GM18517 (cell line): ENCODE data around the gene POU2F3.
"Not testable (repeated sequence)": the region's sequence is repeated elsewhere in the genome, so short reads cannot be mapped to it uniquely, and the experiment has no call there.

Source experiments
- ATAC-seq: cut with Tn5 transposase; IDR thresholded peaks from one replicate; pipeline ENCODE4 v1.9.1; 2021; ENCODE audit warnings: mild to moderate bottlenecking, moderate library complexity; ENCODE audit not compliant: unreplicated experiment

POU2F3 gene

DNA sequence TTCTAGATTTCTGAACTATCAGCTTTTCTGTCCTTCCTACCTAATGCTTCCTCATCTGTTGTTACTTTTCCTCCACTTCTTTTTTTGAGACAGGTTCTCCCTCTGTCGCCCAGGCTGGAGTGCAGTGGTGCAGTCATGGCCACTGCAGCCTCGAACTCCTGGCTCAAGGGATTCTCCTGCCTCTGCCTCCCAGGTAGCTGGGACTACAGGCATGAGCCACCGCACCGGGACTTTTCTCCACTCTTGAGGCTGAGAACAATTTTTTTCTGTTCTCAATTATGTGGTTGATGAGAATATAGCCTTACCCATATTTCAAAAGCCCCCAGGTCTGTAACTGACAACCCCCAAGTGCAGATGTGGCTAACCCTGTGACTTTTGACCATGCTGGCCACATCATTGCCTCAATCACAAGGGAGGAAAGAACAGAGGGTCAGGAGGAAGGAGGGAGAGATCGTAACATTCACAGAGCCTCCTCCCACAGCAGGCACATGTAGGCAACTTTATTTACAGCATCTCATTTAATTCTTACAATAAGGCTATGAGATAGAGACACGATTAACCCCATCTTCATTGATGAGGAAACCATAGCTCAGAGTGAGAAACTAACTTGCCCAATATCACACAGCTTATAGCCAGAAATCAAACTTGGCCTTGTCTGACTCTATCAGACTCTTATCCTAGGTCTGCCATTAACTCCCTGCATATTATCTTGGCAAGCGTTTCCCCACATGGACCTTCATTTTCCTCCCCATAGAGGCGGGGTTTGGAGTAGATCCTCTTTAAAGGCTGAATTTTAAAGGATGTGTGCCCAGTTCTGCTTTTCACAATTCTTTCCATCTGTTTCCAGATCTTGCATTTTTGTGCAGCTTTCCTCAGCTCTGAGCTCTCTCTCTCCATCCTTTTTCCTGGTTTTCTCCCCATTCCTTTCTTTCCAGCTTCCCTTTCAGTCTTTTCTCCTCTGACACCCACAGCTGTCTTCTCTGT, 9.6 kb downstream of the POU2F3 start:
- ATAC-seq, result no peak

DNA sequence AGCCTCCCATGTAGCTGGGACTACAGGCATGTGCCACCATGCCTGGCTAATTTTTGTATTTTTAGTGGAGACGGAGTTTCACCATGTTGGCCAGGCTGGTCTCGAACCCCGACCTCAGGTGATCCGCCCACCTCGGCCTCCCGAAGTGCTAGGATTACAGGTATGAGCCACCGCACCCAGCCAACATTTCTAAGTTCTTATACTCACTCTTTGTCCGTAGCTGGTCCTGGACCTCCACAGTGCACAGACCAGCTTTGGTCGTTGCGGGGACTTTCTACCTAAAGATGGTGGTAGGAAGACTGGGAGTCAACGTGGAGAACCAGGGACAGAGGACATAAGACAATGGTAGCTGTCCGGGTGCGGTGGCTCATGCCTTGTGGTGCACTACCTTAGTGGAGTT, 13.4 kb downstream of the POU2F3 start:
- ATAC-seq, result not testable (repeated sequence)

DNA sequence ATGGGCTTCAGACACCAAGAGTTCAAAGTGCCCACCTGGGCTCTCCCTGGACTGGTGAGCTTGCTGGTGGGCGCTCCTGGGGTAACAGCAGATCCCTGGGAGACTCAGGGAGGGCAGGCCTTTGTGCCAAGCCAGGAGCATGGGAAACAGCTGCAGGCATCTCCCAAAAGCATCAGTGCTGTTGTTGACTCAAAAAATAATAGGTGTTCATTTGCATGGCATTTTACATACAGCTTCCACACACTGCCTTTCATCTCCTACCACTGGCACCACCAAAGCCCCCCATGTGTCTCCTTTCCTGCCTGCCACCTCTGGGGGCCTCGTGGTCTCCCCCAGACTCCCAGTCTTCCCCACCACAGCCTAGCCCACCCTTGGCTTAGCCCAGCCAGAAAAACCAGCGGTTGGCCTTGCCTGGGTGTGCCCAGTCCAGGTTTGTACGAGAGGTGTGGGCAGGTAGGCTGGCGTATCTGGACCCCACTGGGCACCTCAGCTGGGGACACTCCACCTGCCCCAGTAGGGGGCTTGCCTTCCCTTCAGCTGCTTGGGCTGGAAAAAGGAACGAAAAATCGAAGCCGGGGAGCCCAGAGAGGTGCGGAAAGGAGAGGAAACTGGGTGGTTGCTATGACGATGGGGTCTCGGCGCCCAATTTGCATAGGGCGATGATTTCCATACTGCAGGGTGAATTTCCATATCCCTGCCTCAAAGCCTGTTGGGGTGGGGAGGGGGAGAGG, 15.0 kb downstream of the POU2F3 start:
- no peak for ATAC-seq

DNA sequence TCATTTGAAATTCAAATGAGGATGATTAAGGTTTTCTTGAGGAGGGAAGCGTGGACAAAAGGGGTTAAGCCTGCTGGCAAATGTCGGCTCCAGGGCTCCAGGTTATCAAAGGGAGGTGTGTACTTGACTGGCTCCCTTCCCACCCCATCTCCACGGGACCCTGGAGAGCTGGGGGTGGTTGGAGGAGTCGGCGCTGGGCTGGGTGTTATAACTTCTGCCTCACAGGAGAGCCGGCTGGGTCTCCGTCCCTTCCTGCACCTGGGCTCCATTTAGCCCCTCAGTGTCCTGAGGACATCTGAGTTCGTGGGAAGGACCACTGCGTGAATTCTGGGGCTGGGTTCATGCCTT, 15.6 kb downstream of the POU2F3 start:
- no peak for ATAC-seq

DNA sequence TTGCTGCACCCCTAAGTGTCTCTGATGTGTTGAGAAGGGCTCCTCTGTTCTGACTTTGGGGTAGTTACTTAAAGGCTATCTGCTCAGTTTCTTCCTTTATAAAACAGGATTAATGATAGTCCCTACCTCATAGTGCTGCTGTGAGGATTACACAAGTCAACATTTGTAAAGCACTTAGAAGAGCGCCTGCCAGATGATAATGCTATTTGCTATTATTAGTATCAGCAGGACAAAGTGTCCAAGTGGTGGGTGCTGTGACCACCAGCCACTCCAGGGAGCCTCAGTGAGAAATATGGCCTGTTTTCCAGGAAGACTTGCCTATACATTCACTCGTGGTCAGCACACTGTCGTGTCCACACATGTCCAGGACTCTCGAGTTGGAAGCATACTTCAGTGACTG, 16.2 kb downstream of the POU2F3 start:
- no peak for ATAC-seq

DNA sequence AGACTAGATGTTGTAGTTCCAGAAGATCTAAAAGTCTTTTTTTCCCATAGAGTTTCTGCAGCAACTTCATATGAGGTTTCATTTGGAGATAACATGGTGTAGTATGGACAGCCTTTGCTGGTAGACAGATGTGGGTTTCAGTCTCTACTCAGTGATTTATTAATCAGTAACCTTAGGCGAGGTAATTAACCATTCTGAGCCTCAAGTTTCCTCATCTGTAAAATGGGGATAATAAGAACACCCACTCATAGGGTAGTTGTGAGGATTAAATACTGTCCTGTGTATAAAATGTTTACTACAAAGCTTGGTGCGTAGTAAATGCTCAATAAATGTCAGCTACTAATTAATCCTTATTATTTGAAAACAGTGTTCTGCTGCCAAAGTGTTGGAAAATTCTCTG, 16.8 kb downstream of the POU2F3 start:
- no peak for ATAC-seq

DNA sequence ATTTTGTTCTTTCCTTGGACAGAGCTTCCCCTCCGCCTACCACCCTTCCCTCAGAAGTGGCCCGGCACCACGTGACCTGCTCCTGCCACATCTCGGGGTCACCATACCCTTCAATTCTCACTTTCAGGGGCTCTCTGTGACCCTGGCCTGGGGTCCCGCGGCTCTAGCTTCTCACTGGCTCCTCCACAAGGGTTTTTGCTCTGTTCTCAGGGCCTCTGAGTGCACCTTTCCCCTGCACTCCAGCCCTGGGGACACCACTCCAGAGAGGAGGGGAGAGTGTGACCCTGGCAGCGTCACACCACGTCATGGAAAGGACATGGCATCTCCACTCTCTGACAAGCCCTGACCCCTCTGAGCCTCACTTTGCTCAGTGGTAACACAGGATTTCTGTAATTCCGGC, 17.4 kb downstream of the POU2F3 start:
- ATAC-seq, result no peak

DNA sequence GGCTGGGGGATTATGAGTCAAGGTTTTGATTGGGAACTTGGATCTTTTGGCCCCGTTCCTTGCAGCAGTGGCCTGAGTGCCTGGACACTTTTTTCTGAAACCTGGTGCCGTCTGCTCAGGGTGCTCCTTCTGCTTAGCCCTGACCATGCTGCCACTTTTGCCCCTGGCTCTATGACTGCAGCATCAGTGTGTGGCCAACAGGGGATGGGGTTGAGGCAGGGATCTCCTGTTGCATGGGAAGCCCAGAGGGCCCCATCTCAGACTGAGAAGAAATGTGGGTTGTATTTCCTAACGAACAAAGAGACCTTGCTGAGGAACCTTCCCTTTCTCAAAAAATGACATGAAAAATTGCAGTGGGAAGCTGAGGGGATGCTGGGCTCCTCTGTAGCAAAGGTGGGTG, 18.7 kb downstream of the POU2F3 start:
- ATAC-seq, result no peak

DNA sequence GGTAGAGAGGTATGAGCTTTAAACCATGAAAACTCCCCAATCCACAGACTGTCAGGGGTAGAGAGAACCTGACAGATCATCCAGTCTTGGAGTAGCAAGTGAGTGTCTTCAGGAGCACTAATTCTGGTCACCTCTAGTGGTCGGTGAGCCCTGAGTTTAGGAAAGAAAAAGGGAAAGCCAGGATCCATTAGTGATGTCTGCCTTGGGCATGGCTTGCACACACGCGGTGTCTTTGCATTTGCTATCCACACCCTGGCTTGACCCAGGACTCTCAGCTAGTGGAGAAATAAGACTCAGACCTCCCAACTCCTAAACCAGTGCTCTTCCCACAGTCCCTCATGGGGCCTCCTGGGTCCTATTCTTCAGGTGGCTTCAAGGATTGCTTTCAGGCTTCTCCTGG, 19.3 kb downstream of the POU2F3 start:
- no peak for ATAC-seq

DNA sequence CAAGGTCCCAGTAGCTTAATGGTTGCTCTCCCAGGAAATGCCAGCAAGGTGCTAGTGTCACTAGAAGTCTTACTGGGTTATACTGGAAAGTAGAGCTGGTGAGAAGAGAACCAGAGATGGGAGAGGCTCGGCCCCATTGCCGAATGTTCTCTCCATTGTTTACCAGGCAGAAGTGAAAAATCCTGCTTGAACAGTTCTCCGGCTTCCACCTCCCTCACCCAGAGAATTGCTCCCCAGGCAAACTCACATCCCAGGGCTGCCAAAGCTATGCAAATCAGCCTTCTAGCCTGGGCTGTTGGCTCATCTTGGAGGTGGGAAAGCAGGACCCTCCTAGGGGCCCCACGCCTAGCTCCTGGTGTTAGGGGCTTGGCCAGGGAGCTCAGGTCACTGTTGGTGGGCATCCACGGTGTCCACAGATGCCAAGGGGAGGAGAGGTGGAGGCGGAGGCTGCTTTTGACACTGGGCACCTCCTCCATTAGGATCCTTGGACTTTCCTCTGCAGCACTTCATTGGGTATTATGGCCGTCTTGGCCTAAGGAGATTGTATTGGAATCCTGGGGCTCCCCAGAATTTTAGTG, 20.1 kb downstream of the POU2F3 start:
- ATAC-seq, result no peak

DNA sequence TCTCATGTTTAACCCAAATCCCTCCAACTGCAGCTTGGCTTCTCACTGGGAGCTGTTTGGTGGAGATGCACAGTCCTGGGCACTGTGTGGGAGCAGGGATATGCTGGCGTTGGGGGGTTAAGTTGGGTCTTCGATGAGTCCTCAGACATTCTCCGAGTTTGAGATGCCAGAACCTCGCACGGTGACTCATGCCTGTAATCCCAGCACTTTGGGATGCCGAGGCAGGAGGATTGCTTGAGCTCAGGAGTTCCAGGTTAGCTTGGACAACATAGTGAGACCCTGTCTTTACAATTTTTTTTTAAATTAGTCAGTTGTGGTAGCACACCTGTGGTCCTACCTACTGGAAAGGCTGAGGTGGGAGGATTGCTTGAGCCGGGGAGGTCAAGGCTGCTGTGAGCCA, 20.7 kb downstream of the POU2F3 start:
- no peak for ATAC-seq

DNA sequence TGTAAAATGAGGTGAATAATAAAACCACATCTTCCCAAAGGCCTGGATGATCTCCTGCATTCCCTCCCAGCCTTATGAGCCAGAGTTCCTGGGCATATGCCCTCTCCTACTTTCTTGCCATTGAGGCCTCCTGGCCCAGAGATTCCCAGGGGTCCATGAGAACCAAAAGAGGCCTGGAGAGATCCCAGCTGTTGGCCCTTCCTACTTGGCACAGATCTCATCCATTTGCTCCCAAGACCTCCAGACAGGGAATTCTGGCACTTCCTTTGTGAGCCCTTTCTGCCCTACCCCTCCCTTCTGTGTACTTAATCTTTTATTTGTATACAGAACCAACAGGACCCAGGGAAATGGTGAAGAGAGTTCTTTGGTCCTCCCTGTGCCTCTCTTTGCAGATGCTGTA, 21.4 kb downstream of the POU2F3 start:
- no peak for ATAC-seq

DNA sequence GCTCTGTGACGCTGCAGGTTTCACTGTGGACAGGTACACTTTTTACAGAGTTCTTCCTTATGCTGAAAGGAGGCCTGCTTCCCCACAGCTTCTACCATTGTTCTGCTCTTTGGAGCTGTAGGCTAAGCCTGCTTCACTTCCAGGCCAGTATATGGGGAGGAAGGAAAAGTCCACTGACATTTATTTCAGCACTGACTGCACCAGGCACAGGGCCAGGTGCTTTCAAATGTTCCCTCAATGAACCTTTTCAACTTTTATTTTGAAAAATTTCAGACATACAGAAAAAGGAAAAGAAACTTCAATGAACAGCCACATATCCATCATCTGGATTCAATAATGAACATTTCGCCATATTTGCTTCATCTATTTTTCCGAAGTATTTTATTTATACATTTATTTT, 22.0 kb downstream of the POU2F3 start:
- no peak for ATAC-seq

DNA sequence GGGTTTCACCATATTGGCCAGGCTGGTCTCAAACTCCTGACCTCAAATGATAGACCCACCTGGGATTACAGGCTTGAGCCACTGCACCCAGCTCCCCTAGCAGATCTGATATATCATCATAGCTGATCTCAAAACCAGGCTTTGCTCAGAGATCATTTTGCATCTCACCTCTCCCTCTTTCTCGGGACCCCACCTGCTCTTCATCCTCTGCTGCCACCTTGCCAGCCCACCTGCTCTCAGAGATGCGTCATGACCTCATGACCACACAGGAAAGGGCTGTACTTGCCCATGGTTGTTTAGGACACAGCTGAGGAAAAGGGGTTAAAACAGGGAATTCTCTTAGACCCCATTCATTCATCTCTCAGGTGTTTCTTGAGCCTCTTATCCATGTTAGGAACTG, 27.4 kb downstream of the POU2F3 start:
- ATAC-seq, result no peak

DNA sequence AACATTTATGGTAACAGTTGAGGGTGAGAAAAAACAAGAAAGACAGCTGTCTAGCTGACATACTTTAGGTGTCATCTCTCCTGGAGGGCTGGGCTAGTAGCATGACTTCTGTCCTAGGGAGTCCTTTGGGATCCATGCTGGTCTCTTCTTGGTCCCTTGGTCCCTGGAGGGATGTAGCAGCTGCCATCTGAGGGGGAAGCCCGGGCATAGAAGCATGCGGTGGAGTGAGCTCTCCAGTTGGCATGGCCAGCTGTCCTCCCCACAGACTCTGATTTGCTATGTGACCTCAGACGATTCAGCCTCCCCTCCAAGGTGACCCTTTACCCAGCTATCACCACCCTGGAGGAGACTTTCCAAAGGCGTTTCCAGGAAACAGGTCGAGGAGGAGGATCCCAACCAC, 28.7 kb downstream of the POU2F3 start:
- no peak for ATAC-seq

DNA sequence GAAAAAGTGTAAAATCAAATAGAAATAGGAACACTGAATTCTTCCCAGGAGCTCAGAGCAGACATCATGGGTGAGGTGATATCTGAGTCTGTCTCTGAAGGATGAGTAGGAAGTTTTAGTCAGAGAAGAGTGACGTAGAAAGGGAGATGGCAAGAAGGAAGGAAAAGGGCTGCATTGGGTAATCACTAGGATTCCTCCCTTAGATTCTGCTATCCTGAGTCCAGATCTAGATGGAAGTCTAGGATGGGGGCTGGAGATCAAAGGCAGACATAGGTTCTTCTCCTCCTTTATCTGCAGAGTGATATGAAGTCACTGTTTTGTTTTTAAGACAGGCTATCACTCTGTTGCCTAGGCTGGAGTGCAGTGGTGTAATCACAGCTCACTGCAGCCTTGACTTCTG, 30.4 kb downstream of the POU2F3 start:
- ATAC-seq, result no peak

DNA sequence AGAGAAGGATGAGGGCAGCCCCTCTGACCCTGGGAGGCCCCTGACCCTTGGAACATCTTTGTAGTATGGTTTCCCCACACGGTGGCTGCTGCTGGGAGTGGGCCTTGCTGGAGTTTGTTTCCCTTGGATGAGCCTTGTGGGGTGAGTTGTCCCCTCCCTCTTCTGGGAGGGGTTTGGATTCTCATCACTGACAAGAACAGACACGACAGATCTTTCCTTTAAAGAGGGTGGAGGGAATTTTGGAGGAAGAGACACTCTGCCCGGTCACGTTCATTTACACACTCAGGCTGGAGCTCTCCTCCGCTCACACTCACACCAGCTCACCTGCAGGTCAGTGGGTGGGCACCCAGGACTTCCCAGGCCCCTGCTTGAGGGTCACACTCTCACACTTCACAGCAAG, 31.7 kb downstream of the POU2F3 start:
- ATAC-seq, result no peak

DNA sequence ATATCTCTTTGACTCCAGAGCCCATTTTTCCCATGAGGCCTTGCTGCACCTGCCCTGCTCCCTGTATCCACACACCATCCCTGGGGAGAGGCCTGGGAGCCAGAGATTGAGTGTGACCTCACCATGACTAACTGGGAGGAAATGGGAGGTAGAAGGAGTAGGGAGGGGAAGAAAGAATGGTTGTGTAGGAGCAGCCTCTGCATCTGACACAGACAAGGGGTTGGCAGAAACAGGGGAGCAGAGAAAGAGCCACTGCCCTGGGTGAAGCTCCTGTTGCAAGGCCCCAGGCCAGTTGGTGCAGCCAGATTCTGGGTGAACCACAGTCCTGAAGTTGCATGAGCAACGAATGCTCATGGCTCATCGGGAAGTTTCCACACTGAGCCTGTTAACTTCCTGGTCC, 32.4 kb downstream of the POU2F3 start:
- ATAC-seq, result no peak

DNA sequence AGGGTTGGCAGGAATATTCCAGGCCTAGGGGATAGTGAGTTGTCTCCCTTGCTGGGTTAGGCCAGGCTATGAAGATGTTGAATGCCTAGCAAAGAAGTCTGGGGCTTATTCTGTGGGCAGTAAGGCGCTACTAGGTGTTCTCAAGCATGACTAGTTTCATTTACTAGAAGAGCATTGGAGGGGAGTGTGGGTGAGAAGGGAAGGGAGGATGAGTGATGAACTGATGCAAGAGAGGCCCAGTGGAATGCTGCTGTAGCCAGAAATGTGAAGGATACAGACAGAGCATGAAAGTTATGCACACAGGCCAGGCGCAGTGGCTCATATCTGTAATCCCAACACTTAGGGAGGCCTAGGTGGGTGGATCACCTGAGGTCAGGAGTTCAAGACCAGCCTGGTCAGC, 33.5 kb downstream of the POU2F3 start:
- ATAC-seq, result no peak

DNA sequence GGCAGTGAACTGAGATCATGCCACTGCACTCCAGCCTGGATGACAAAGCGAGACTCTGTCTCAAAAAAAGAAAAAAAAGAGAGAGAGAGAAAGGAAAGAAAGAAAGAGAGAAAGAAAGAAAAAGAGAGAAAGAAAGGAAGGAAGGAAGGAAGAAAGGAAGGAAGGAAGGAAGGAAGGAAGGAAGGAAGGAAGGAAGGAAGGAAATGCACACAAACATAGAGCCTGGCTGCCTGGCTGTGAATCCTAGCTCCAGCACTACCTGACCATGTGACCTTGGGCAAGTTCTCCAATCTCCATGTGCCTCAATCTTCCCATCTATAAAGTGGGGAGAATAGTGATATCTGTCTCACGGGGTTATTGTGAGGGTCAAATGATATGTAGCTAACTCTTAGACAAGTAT, 34.0 kb downstream of the POU2F3 start:
- ATAC-seq, result not testable (repeated sequence)

DNA sequence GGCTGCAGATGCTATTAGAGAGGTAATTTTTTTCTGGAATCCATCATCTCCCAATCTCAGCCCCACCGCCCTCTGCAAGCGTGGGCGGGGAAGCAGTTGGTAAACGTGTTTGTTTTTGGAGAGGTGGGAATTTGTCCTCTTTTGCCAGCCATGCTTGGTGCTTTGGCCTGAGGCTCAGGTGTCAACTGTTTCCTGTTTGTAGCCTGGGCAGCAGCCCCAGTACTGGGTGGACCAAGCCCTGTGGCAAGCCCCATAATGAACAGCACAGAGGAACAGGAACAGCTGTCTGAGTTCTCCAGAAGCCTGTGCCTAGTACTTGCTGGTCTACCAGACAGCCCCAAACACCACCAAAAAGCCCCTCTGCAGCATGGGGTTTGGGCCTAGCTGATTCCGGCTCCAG, 39.6 kb downstream of the POU2F3 start:
- no peak for ATAC-seq

DNA sequence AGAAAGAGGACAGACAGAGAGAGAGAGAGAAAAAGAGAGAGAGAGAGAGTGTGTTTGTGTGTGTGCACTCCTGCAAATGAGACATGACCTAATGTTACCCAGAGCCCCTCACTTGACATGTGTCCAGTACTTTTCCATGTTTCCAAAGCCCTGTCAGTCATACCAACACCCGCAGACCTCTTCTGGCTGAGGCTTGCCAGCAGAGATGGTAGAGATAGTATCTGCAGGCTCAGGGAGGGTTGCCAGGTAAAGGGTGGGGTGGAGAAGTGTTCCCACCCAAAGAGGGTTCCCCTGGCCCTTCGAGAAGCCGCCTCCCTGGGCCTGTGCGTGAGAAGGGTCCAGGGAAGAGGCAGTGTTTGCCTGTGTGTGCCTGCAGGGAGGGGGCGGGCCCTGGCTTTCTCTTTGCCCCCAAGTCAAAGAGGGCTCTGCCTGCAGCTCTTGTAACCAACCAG, 40.7 kb downstream of the POU2F3 start:
- ATAC-seq, result no peak
